Inflammatory macrophage treated with lipopolysaccharide for 1 hour (primary cell): ENCODE results near the gene RASA3.

Experiments
- DNase-seq, 2 donors: peaks; one replicate each; pipeline ENCODE4 v3.0.0-alpha.2; 2020 to 2022

Gene RASA3

GRCh38 chr13:113945857-113946408, 186.5 kb downstream of the RASA3 start:
- no peak for DNase-seq

- no peak for DNase-seq
These were observed 188.4 kb downstream of the RASA3 start for GRCh38 chr13:113943821-113944565.

GRCh38 chr13:113942591-113943103, 189.8 kb downstream of the RASA3 start:
- no peak for DNase-seq

GRCh38 chr13:113941571-113942191, 190.7 kb downstream of the RASA3 start:
- no peak for DNase-seq

- DNase-seq, result no peak
These were observed 192.5 kb downstream of the RASA3 start for GRCh38 chr13:113939944-113940297.

GRCh38 chr13:113939129-113939943, 193.1 kb downstream of the RASA3 start:
- DNase-seq, result no peak

- no peak for DNase-seq
These were observed 193.7 kb downstream of the RASA3 start for GRCh38 chr13:113938716-113939115.

- DNase-seq, result no peak
These were observed 194.2 kb downstream of the RASA3 start for GRCh38 chr13:113938246-113938645.

GRCh38 chr13:113937527-113938180, 194.8 kb downstream of the RASA3 start:
- no peak for DNase-seq

GRCh38 chr13:113937073-113937472, 195.3 kb downstream of the RASA3 start:
- no peak for DNase-seq

GRCh38 chr13:113936166-113936965, 196.1 kb downstream of the RASA3 start:
- no peak for DNase-seq

- DNase-seq, result no peak
These were observed 197.2 kb downstream of the RASA3 start for GRCh38 chr13:113935001-113935844.

GRCh38 chr13:113934576-113934975, 197.8 kb downstream of the RASA3 start:
- DNase-seq, result no peak

GRCh38 chr13:113933901-113934300, 198.5 kb downstream of the RASA3 start:
- DNase-seq, result no peak

GRCh38 chr13:113931841-113932459, 200.5 kb downstream of the RASA3 start:
- no peak for DNase-seq

- DNase-seq, result no peak
These were observed 201.5 kb downstream of the RASA3 start for GRCh38 chr13:113930671-113931637.

- no peak for DNase-seq
These were observed 202.5 kb downstream of the RASA3 start for GRCh38 chr13:113929628-113930615.
